GM19023 (cell line): ENCODE measurements around the gene RPL14.
"Not testable (repeated sequence)": the region's sequence is repeated elsewhere in the genome, so short reads cannot be mapped to it uniquely, and the experiment has no call there.

Experiments
- ATAC-seq: cut with Tn5 transposase; IDR thresholded peaks from one replicate; pipeline ENCODE4 v1.9.1; 2021; ENCODE audit warnings: mild to moderate bottlenecking, moderate library complexity; ENCODE audit not compliant: unreplicated experiment

RPL14 gene

DNA sequence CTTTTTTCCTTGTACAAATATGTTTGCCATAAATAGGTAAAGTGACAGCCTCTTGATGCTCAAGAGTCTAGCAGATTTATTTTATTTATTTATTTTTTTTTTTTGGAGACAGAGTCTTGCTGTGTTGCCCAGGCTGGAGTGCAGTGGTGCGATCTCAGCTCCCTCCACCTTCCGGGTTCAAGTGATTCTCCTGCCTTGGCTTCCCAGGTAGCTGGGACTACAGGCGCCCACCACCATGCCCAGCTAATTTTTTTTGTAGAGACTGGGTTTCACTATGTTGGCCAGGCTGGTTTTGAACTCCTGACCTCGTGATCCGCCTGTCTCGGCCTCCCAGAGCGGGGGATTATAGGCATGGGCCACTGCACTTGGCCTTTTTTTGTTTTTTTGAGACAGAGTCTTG is 5.7 kb downstream of the RPL14 start:
- not testable (repeated sequence) for ATAC-seq

DNA sequence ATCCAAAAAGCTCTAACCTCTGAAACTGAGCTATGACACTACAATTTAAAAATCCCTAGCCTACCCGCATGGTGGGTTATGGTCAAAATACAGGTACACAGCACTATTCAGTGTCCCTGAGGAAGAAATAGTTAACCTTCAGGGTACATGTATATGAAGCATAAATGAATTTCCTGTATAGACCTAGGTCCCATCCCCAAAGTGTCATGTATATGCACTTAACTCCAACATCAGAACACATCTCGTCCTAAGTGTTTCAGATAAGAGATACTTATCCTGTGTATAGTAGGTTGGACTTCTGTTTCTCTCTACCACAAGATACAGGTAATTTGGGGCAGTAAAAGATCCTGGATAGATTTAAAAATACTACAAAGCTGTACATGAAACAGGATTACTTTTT is 6.4 kb downstream of the RPL14 start:
- ATAC-seq = no peak

DNA sequence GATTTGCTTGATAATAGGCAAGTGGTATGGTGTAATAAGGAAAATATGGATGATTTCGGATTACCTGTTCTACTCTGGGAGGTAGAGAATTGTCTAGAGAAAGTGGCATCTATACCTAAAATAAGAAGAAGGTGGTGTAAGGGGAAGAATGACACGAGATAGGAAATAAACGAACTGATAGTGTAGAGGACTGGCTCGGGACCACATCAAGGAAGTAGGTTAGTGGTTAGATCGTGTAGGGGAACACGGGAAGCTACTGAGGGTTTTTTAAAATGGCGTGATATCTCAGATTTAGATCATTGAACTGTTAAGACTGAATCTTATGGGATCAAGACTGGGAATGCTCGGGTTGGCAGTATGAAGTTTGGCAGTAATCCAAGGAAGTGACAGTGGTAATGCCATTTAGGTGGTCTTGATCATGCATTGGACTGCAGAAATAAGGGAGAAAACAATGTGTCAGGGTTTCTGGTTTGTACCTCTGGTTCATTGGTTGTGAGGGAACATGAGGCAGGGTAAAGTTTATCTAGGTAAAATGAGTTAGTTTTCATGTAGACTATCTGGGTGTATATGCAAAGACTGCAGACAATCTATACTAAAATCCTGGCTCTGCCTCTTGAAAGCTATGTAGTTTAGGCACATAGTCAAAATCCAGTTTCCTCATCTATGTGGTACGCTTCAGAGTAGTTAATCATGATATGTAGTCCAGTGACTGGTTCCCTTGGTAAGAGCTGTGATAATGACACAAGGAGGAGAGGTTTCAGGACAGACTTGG is 7.4 kb downstream of the RPL14 start:
- no peak for ATAC-seq

DNA sequence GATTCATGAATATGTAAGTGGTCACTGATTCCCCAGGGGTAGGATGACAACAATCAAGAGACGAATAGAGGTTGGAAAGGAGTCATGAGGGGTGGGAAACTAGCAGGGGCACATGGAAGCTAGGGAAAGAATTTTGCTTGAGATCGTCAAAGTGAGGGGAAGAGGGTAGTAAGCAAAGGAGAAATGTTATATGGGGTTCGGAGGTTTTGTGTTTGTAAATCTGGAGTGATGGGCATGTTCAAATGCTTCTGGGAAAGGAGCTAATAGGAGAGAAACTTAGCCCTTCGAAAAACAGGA is 7.9 kb downstream of the RPL14 start:
- no peak for ATAC-seq

DNA sequence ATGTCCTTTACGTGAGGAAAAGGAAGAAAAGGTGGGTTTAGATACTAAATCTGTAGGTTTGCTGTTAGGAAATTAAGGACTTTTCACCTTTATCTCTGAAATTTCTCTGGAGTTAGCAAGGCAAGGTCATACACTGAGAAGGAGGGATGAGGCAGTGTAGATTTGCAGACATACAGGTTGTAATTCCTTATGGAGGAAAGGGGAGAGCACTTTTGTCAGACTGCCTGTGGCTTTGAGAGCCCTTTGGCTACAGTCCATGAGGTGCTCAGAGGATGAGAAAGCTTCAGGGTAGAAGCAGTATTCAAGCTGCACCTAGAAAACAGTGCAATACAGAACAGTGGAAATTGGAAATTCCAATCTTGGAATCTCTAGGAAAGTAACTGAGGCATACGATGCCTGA is 8.3 kb downstream of the RPL14 start:
- no peak for ATAC-seq

DNA sequence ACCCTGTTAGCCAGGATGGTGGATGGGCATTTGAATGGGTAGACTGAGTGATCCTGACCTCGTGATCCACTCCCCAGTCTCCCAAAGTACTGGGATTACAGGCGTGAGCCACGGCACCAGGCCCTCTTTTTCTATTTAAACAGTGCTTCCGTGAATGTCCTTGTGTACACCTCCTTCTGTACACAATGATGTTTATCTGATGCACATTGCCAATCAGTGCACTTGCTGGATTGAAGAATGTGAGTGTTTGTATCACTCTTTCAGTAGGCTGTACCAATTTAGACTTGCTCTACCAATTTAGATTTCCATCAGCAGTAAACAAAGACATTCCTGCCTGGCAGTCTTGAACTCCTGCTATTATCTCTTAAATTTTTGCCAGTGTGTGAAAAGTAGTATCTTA is 10.9 kb downstream of the RPL14 start:
- no peak for ATAC-seq

DNA sequence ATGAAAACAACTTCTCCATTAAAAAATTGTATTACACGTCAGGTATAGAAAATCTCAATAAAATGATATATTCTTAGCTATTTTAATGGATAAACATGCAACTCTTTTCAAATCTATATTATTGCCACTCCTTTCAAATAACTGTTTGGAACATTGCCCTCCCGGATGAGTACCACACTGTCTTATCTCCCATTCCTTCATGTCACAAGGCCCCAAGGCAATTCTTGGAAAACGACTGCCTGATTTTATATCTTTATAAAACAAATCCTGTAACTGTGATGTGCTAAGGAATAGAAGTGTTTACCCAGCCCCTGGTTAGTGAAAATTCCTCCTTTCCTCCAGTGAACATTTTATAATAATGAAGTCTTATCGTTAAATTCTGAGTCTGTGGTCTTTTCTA is 13.6 kb downstream of the RPL14 start:
- no peak for ATAC-seq

DNA sequence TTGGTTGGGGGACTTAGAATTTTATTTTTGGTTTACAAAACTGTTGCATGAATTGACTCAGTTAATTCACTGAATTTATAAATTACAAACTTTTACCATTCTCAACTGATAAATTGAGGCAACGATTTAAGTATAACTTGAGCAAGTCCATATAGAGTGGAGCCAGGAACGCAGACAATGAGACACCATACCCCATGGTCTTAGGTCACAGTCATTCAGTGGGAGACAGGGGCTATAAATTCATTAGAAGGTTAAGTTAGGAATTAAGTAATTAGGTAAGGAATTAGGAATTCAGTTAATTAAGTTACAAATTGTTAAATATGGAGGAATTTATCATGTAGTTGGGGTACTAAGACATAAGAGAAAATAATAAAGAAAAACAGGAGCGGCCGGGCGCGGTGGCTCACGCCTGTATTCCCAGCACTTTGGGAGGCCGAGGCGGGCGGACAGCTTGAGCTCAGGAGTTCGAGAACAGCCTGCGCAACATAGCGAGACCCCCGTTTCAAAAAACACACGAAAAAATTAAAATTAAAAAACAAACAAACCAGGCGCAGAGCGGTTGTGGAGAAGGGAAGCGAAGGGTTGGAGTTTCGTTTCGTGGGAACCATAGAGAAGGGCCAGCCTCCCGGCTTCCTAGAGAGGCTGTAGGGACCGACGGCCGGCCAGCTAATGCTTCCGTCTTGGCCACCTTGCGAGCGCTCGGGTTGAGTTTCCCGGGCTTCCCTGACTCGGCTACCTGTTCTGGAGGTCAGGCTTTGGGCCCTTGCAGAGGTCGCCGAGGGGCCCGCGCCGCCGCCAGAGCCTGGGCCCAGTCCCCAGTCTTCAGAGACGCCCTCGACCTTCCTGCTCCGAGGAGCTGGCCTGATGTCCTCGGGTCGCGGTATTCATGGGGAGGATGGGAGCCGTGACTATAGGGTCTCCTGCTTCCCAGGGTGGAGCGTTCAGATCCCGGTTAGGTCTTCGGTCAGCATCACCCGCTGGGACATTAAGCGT is 19.6 kb downstream of the RPL14 start, which contains the start of gene ZNF619:
TSS of gene ZNF619 (plus strand) at position 645 of the 993 bp plus-strand sequence. CDS start 858 bp downstream, outside the sequence.
- ATAC-seq = peak; percentile 77

DNA sequence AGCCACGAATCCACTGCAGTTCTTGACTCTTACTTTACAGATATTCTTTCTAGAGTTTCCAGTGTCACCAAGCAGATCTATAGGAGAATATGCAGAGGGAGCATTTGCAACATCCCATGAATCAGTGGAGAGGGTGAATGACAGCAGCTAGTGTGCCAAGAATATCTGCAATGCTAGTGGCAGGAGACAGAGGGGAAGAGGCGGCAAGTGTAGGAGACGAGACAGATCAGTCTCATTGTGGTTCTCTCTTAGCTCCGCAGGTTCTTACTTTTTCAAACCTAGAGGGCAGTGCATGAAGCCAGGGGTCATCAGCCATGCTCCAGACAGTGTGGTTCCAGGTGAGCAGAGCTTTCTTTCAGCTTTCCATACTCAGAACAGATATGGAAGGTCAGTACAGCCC is 20.5 kb downstream of the RPL14 start:
- no peak for ATAC-seq

DNA sequence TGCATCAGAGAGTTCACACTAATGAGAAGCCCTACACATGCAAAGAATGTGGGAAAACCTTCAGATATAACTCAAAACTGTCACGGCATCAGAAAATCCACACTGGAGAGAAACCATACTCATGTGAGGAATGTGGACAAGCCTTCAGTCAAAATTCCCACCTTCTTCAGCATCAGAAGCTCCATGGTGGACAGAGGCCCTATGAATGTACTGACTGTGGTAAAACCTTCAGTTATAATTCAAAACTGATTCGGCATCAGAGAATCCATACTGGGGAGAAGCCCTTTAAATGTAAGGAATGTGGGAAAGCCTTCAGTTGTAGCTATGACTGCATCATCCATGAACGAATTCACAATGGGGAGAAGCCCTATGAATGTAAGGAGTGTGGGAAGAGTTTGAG is 30.0 kb downstream of the RPL14 start:
- ATAC-seq = no peak

DNA sequence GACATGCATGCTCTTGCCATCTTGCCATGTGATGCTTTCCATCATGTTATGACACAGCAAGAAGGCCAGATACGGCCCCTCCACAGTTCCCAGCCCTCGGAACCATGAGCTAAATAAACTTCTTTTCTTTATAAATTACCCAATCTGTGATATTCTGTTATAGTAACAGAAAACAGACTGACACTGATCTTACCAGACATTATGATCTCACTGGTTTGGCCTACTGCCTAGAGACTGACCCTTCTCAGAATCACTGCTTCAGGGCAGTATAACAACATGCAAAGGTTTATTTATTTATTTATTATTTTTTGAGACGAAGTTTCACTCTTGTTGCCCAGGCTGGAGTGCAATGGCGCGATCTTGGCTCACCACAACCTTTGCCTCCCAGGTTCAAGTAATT is 33.8 kb downstream of the RPL14 start:
- ATAC-seq = no peak

DNA sequence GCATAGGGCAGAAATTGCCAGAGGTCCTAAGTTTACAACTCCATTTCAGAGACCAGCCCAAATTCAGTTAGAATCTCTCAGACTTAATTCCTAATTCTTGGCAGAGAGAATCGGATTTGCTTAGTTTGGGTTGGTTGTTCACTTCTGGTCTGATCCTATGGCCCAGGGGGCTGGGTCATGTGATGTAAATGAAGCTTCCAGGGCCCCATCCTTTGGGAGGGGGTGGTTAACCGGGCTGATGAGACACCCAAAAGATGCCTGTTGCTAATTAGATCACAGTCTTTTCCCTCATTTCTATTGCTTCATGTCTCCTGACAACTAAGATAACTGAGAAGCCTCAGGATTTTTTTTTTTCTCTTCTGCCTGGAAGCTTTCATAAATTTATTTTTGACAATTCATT is 37.6 kb downstream of the RPL14 start:
- no peak for ATAC-seq

DNA sequence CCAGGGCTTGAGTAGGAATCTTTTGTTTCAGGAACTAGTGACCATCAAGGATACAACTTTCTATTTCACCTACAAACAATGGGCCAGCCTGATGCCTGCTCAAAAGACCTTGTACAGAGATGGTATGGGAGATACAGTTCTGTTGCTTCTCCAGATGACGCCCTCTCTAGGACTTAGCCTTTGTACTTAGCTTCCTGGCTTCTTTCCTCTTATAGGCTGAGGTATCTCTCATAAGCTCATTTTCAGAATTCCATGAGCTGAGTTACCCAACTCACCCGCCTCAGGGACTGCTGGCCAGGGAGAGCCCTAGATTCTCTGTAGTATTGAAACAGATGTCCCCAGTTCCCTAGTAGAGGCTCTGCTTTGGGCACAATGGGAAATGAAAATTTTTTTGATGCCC is 40.1 kb downstream of the RPL14 start:
- ATAC-seq = no peak

DNA sequence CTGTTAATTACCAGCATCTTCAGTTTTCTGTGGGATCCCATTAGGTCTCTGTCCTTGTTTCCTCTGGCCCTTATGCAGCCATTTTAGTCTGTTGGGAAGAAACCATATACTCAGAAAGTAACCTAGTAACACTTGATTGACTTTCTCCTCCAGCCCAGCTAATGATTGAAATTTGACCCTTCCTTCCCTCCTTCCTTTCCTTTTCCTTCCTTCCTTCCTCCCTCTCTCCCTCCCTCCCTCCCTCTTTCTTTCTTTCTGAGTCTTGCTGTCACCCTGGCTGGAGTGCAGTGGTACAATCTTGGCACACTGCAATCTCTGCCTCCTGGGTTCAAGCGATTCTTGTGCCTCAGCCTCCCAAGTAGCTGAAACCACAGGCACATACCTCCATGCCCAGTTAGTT is 42.8 kb downstream of the RPL14 start:
- no peak for ATAC-seq

DNA sequence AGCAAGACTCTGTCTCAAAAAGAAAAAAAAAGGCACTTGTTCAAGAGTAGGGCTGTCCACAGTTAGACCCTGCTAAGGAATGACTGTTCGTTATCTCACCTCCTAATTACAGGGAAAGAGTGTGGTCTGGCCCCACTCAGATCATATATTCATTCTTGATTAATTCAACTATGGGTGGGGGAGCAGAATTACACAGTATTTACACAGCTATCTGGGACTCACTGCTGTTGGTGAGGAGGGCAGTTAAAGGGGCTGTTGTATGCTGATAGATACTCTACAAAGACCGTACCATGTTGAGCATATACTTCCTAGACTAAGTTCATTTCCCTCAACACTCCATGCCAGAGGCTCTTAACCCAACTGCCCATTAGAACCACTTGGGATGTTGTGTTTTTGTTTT is 44.9 kb downstream of the RPL14 start:
- no peak for ATAC-seq

DNA sequence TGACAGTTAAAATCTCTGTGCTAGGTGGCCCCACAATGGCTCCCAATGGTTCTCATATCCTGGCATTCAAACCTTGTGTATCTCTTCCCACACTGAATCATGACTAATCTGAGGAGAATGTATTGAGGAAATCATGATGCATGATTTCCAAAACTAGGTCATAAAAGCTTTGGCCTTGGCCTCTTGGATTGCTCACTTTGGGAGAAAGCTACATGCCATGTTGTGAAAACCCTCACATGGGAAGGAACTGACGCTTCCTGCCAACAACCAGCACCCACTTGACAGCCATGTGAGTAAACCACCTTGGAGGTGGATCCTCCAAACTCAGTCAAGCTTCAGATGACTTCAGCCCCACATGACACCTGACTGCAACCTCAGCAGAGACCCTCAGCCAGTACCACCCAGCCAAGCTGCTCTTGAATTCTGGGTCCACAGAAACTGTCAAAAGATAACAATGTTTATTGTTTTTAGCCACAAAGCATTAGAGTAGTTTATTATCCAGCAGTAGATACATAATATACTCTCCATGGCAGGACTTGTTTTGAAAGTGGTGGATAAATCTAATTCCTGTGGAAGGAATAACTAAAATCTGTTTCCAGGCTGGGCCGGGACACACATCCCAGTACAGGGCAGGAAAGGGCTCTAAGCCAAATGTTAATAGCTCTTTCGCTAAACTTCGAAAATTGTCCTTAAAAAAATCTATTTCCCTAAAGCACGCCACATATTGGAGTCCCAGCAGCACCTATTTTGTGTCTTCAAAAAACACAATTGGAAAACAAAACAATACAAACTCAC is 47.7 kb downstream of the RPL14 start:
- no peak for ATAC-seq

DNA sequence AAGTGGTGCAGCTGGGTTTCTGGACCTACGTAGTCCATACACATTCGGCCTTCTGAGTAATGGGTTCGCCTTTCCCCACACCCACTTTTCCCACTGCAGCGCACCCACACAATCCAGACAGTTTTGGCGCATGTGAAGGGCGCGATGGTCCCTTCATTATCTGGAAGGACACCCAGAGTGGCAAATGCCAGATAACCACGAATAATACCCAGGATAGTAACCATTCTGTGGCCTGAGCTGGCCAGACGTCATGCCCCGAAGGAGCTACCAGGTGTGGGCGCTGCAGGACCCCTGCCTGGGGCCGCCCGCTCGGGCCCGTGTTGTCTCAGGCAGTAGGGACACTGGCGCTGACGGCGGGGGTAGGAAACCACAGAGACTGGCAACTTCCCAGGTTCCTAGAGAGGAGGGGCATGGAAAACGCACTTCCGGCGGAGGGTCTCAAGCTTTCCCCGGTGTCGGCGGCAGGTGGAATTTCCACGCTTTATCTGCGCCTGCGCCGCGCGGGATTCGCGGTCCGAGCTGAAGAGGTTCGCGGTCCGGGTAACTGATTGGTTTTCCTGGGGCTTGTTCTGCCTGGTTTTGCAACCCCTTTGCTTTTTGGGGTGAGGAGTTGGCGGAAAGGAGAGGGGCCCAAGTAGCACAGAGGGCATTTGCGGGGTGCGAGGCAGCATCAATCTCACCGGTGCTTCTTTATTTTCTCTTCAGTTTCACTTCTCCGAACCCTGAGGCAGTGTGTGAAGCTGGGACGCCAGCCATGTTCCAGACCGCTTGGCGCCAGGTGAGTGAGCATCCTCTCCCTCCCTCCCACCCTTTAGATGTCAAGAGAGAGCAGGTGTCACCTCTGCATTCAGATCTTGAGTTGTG is 48.7 kb downstream of the RPL14 start, which contains the start of gene ZNF620:
TSS of gene ZNF620 (plus strand) at position 441 of the 864 bp plus-strand sequence. CDS start at position 755, 314 bp downstream.
- peak; percentile 72 for ATAC-seq

DNA sequence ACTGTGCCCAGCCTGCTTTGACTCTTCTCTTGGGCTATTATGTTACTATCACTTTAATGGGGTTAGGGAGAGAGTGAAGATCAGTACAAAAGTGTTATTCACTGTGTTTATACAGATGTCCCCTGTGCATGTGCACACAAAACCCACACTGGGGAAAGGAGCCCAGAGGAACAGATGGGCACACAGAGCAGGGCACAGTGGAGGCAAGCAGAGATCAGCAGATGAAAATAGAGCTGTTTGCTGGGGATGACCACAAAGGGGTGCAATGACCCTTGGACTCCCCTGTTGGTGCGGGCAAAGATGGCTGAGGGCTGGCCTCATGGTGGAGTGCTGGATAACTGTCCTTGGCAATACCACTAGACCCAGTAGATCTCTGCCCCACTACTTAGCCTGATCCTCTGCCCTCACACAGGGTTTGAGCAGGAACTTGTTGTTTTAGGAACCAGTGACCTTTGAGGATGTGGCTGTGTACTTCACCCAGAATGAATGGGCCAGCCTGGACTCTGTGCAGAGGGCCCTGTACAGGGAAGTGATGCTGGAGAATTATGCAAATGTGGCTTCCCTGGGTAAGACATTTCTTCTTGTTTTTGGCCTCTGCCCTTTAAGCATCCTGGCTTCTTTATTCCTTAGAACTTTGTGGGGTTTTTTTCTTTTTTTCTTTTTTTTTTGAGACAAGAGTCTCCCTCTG is 54.0 kb downstream of the RPL14 start:
- no peak for ATAC-seq

DNA sequence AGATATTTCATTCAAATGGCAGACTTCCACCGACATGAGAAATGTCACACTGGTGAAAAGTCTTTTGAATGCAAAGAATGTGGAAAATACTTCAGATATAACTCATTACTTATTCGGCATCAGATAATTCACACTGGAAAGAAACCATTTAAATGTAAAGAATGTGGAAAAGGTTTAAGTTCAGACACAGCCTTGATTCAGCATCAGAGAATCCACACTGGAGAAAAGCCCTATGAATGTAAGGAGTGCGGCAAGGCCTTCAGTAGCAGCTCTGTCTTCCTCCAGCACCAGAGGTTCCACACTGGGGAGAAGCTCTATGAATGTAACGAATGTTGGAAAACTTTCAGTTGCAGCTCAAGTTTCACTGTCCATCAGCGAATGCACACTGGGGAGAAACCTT is 59.1 kb downstream of the RPL14 start:
- ATAC-seq = no peak

DNA sequence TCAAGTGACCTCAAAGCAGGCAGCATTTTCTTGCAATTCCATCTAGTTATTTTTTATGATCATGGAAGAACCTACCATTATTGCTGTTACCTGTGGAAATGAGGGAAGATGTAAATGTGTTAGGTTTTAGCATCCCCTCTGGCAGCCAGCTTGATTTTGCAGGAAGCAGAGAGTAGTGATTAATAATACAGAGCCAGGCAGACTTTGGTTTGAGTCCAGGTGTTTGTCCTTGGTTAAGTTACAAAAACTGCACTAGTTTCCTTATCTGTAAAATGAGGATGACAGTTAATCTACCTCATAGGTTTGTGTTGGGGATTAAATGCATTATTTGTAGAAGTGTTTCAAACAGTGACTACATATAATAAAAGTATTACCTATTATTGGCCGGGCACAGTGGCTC is 60.9 kb downstream of the RPL14 start:
- ATAC-seq = no peak
